H1 (cell line): Measurements from ENCODE around the gene TASOR2. TPM values are rescaled to one million over a fixed set of nuclear protein-coding genes. Genes with fewer than 3 reads are reported as not detected.

ENCODE experiments used
- ATF2 ChIP-seq: IDR thresholded peaks from 2 replicates; pipeline ENCODE4 v1.6.1; 2012; ENCODE audit warnings: low read length, inconsistent platforms
- BCL11A ChIP-seq, 2 experiments: IDR thresholded peaks; one replicate each; pipeline ENCODE4 v1.6.1; 2011; ENCODE audit warnings: low read depth in 2 of 2, low read length in 2 of 2, mild to moderate bottlenecking in 2 of 2
- CEBPB ChIP-seq: IDR thresholded peaks from 2 replicates; pipeline ENCODE4 v1.6.1; 2012; ENCODE audit warnings: low read depth, low read length
- CHD2 ChIP-seq: IDR thresholded peaks from 2 replicates; pipeline ENCODE4 v1.6.1; 2012; ENCODE audit warnings: low read length, improper control_type of control experiment
- CREB1 ChIP-seq: IDR thresholded peaks from 2 replicates; pipeline ENCODE4 v1.6.1; 2012; ENCODE audit warnings: inconsistent platforms
- E2F6 ChIP-seq: IDR thresholded peaks from 2 replicates; pipeline ENCODE4 v1.6.1; 2012; ENCODE audit warnings: inconsistent platforms
- GABPA ChIP-seq: IDR thresholded peaks from 2 replicates; pipeline ENCODE4 v1.6.1; 2011; ENCODE audit warnings: mild to moderate bottlenecking, low read length, moderate library complexity, borderline replicate concordance; ENCODE audit not compliant: insufficient read depth
- GTF2F1 ChIP-seq: IDR thresholded peaks from 2 replicates; pipeline ENCODE4 v1.6.1; 2012; ENCODE audit warnings: low read depth, low read length, improper control_type of control experiment, borderline replicate concordance
- HDAC6 ChIP-seq: IDR thresholded peaks from one replicate; pipeline ENCODE4 v1.7.1; 2012; ENCODE audit warnings: low read depth, mild to moderate bottlenecking, inconsistent platforms, low read length, moderate library complexity
- KDM1A ChIP-seq: fragments of 200-600, 300-600 bp; sonication (generic); IDR thresholded peaks from 2 replicates; pipeline ENCODE4 v1.7.1; 2016; ENCODE audit warnings: mild to moderate bottlenecking, low read length, borderline replicate concordance
- KDM4A ChIP-seq: IDR thresholded peaks from one replicate; pipeline ENCODE4 v1.7.1; 2012; ENCODE audit warnings: low read depth, mild to moderate bottlenecking, moderate library complexity, low read length, inconsistent platforms; ENCODE audit not compliant: severe bottlenecking
- MAFK ChIP-seq: IDR thresholded peaks from 2 replicates; pipeline ENCODE4 v1.6.1; 2012; ENCODE audit warnings: low read depth, mild to moderate bottlenecking, improper control_type of control experiment, low read length
- RBBP5 ChIP-seq: IDR thresholded peaks from 2 replicates; pipeline ENCODE4 v1.7.1; 2012; ENCODE audit warnings: low read depth, mild to moderate bottlenecking, inconsistent platforms, low read length, moderate library complexity, borderline replicate concordance
- RNF2 ChIP-seq: fragments of 200-900, 300-1000 bp; sonication (generic); IDR thresholded peaks from 2 replicates; pipeline ENCODE4 v1.7.1; 2016; ENCODE audit warnings: borderline replicate concordance, low read depth, mild to moderate bottlenecking, antibody characterized with exemption, low read length; ENCODE audit not compliant: poor library complexity, severe bottlenecking; ENCODE audit errors: missing control alignments
- RXRA ChIP-seq: IDR thresholded peaks from 2 replicates; pipeline ENCODE4 v1.6.1; 2011; ENCODE audit warnings: low read depth, mild to moderate bottlenecking, low read length, moderate library complexity; ENCODE audit not compliant: insufficient read depth
- SIN3A ChIP-seq, 2 experiments: IDR thresholded peaks in 1 of 2; conservative IDR thresholded peaks in 1 of 2; 2 replicates each; pipeline ENCODE4 v1.6.1; 2011 to 2012; ENCODE audit warnings: low read length in 2 of 2, improper control_type of control experiment in 1 of 2, low read depth in 1 of 2, mild to moderate bottlenecking in 1 of 2
- SP2 ChIP-seq: IDR thresholded peaks from 2 replicates; pipeline ENCODE4 v1.6.1; 2012; ENCODE audit warnings: mild to moderate bottlenecking, low read length, inconsistent platforms
- TAF7 ChIP-seq: optimal IDR thresholded peaks from 2 replicates; pipeline ENCODE3; 2011; ENCODE audit warnings: low read depth, mild to moderate bottlenecking, inconsistent platforms, low read length, moderate library complexity, borderline replicate concordance
- TCF12 ChIP-seq: IDR thresholded peaks from 2 replicates; pipeline ENCODE4 v1.6.1; 2011; ENCODE audit warnings: low read depth, mild to moderate bottlenecking, low read length
- TEAD4 ChIP-seq: IDR thresholded peaks from 2 replicates; pipeline ENCODE4 v1.6.1; 2012; ENCODE audit warnings: low read depth, low read length, inconsistent platforms, mixed read lengths
- YY1 ChIP-seq: IDR thresholded peaks from 2 replicates; pipeline ENCODE4 v1.6.1; 2011; ENCODE audit warnings: low read depth, mild to moderate bottlenecking, low read length
- polyA plus RNA-seq, 7 experiments: library from polyadenylated mRNA; depleted of rRNA in 3 of 7; stranded (reverse) in 5 of 7; unstranded in 2 of 7; fragments of >200 nt in 5 of 7; fragments of 200-250 nt in 2 of 7; gene quantifications; 1 replicate in 5 of 7; 2 replicates in 1 of 7; 4 replicates in 1 of 7; pipeline versions ENCODE4 v1.2.1 to v1.2.3, GENCODE V29; 2011 to 2013; ENCODE audit warnings: missing spikeins in 2 of 7, mixed read lengths in 2 of 7
- total RNA-seq: library from RNA; stranded (reverse); fragmentation: NEBNext Ultra II Directional; extraction: Animal tissue kit (Norgen Biotek cat#: 25700); gene quantifications from 2 replicates; pipeline ENCODE4 v1.2.1, GENCODE V29; 2021

Gene TASOR2
- total and polyA plus RNA-seq, 2 of the 8 experiments (the other 6 are each of a cell fraction or from before 2014, with no cell fraction given), result 13.1 to 74.9 TPM

- TF ChIP-seq SIN3A (conservative IDR thresholded peaks at IDR 0.05 in 1 of 2, IDR thresholded peaks at IDR 0.05 in 1 of 2; ENCODE audit: low read depth in 1 of 2, low read length in 2 of 2) (peak in 1 of 2 experiments; percentile 80; a peak in 3 of 4 replicates), KDM1A (no peak; the same call in 1 of the 2 replicates), E2F6 (peak; percentile 100), KDM4A (peak; percentile 41), BCL11A (IDR thresholded peaks at IDR 0.05; ENCODE audit: low read depth in 2 of 2, low read length in 2 of 2) (no peak), RNF2 (peak; percentile 65), HDAC6 (no peak), ATF2 (peak; percentile 54; the same call in 1 of the 2 replicates), CREB1 (peak; percentile 27; the same call in 1 of the 2 replicates), TCF12 (peak; percentile 81; the same call in 1 of the 2 replicates), RBBP5 (no peak), SP2 (no peak), RXRA (no peak), GTF2F1 (peak; percentile 91), GABPA (peak; percentile 82; the same call in 1 of the 2 replicates), CHD2 (peak; percentile 96), CEBPB (no peak), TEAD4 (peak; percentile 45; the same call in 1 of the 2 replicates), MAFK (no peak), TAF7 (no peak), YY1 (no peak)
Observed at GRCh38 chr10:5684318-5684970, at the start of gene TASOR2 (continued).
